Activated CD4-positive, alpha-beta T cell treated with anti-CD3 and anti-CD28 coated beads, Interleukin-2, amount 10 ng/mL, durations not matched to agents 7 days and 5 days (primary cell): ENCODE measurements around the gene OSBP. TPM values are rescaled to one million over a fixed set of nuclear protein-coding genes. Genes with fewer than 3 reads are reported as not detected.
A peak's percentile ranks its signal among the peaks of the same experiment; 100 is the strongest.

ENCODE experiments used
- CTCF ChIA-PET: fragments of 350-600 bp; sonication (Branson Sonifier 250); formaldehyde crosslinking; loops from one replicate; lab custom pipeline; 2021; ENCODE audit warnings: antibody characterized with exemption; lab: Charles Lee
- POLR2A ChIA-PET: fragments of 350-600 bp; sonication (Branson Sonifier 250); formaldehyde crosslinking; loops from one replicate; lab custom pipeline; 2021; ENCODE audit warnings: antibody characterized with exemption; lab: Charles Lee
- DNase-seq: peaks from one replicate; pipeline ENCODE4 v3.0.0-alpha.2; 2020
- H3K27ac Mint-ChIP-seq: one replicate; pipeline ENCODE4 v1.8.0; 2021; ENCODE audit warnings: mild to moderate bottlenecking, moderate library complexity, mixed read lengths
- H3K27me3 Mint-ChIP-seq: one replicate; pipeline ENCODE4 v1.8.0; 2021; ENCODE audit warnings: mixed read lengths
- H3K36me3 Mint-ChIP-seq: one replicate; pipeline ENCODE4 v1.8.0; 2021; ENCODE audit warnings: low read depth, mixed read lengths
- H3K4me1 Mint-ChIP-seq: one replicate; pipeline ENCODE4 v1.8.0; 2021; ENCODE audit warnings: mixed read lengths
- H3K4me3 Mint-ChIP-seq: one replicate; pipeline ENCODE4 v1.8.0; 2021; ENCODE audit warnings: mild to moderate bottlenecking, moderate library complexity, mixed read lengths
- H3K9me3 Mint-ChIP-seq: one replicate; pipeline ENCODE4 v1.8.0; 2021; ENCODE audit warnings: mixed read lengths
- total RNA-seq, 2 experiments: library from RNA; stranded (reverse); gene quantifications; one replicate each; pipeline ENCODE4 v1.2.3, GENCODE V29; 2021

OSBP gene
- total RNA-seq, 2 experiments from 2014 or later: 36.4 to 43.6 TPM

GRCh38 chr11:59559886-59560285 is 55.7 kb downstream of the OSBP start:
- Mint-ChIP-seq H3K9me3 (no peaks in the 10 kb centered on the region), H3K4me3 (peak overlapping the region; percentile 82), H3K27ac (peak overlapping the region; percentile 88), H3K36me3 (no peaks in the 10 kb centered on the region), H3K27me3 (peaks cover 19% of the 10 kb centered on the region), H3K4me1 (peaks cover 56% of the 10 kb centered on the region)
- ChIA-PET CTCF (interaction anchor here (1.2 to 3.0 kb wide), 3 partner anchors 11 to 109 kb away, joined by 3 to 15 read pairs (median 6); partner anchors contain the start of gene PATL1), POLR2A (no interaction called here)
- DNase-seq: no peak

DNA sequence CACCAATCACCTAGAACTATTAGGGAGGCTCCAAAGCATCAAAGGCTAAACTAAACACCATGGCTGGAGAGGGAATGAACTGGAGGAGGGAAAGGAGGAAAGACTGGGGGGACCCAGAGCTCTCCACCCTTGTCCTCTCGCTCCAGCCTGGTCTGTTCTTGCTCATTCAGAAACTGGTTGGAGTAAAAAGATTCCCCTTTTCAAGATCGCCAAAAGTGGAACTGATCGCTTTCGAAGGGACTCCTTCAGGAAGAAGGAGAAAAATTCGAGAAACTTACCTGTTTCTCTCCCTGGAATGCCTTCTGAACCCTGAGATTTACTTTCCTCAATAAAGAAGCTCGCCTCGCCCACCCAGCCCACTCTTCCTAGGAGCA is 57.3 kb downstream of the OSBP start:
- ChIA-PET POLR2A (no interaction called here), CTCF (interaction anchor here (1.4 to 3.0 kb wide), 2 partner anchors 9 to 14 kb away, joined by 5 to 15 read pairs; no protein-coding TSS in a partner anchor)
- no peaks in the 10 kb centered on the region for H3K36me3 Mint-ChIP-seq
- no peaks in the 10 kb centered on the region for H3K9me3 Mint-ChIP-seq
- H3K4me3 Mint-ChIP-seq: peak overlapping the region; percentile 67
- peaks cover 59% of the 10 kb centered on the region for H3K4me1 Mint-ChIP-seq
- H3K27me3 Mint-ChIP-seq: peaks cover 22% of the 10 kb centered on the region
- DNase-seq: no peak
- H3K27ac Mint-ChIP-seq: no peak overlapping the region

DNA sequence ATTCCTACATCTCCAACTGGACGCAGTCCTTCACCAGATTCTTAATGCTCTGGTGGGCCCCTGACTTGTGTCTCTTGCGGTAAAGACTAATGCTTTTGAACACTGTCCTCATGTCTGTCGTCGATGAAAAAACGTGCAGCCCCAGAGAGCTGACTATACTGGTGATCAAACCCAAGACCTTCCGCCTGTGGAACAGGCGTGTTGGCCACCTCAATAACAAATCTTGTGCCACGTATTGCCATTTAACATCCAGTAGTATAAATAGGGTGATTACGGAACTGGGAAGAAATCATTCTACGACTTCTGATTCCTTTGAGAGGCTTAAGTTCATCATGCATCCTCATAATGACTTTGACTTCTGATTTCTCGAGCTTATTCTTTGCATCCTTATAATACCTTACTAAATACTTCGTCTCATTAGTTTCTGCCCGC is 58.6 kb downstream of the OSBP start:
- Mint-ChIP-seq H3K4me3 (peak overlapping the region; percentile 67), H3K27ac (peak overlapping the region; percentile 70), H3K9me3 (no peaks in the 10 kb centered on the region), H3K4me1 (peaks cover 62% of the 10 kb centered on the region), H3K27me3 (peaks cover 22% of the 10 kb centered on the region), H3K36me3 (no peaks in the 10 kb centered on the region)
- no peak for DNase-seq
- POLR2A ChIA-PET: interaction anchor here (0.8 kb wide), 1 partner anchor 9 kb away, joined by 4 read pairs; no protein-coding TSS in a partner anchor
- CTCF ChIA-PET: interaction anchor here (1.0 to 2.7 kb wide), 2 partner anchors 9 to 112 kb away, joined by 4 to 9 read pairs; partner anchors contain the start of gene PATL1

DNA sequence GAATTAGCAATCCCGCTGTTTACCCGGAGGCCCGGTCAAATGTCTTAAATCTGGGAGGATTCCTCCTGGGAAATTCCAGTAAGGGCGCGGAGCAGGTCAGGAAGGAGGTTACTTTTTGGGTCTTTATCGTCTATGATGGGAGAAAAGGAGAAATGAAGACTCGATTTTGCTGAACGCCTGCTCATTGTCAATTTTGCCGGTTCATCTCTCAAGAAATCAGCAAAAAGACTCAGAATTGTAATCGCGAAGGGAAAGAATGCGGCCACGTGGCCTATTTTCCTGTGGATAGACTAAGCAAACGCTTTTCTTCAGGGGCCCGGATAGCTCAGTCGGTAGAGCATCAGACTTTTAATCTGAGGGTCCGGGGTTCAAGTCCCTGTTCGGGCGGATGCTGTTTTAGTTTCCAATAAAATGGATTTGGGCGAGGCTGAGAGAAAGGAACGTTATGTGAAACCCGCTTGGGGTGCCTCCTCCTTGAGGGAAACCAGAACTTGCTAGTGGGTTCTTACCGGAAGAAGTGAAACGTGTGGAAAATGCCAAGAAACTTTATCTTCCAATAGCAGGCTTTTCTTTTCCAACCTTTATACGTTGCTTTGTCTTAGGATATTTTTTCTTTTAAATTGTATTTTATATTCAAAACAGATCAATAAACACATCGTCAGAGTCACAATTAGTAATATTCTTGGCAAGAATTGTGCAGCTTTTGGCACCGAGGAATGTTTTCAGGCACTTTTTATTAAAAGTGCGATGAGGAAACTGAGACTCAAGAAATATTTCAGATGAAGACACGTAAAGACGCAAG is 59.3 kb downstream of the OSBP start:
- ChIA-PET CTCF (interaction anchor here (0.6 to 2.7 kb wide), 2 partner anchors 10 to 19 kb away, joined by 3 to 9 read pairs; no protein-coding TSS in a partner anchor), POLR2A (no interaction called here)
- DNase-seq: peak; percentile 53
- Mint-ChIP-seq H3K27ac (peak overlapping the region; percentile 77), H3K4me3 (peak overlapping the region; percentile 67), H3K9me3 (no peaks in the 10 kb centered on the region), H3K27me3 (peaks cover 23% of the 10 kb centered on the region), H3K36me3 (no peaks in the 10 kb centered on the region), H3K4me1 (peaks cover 63% of the 10 kb centered on the region)

DNA sequence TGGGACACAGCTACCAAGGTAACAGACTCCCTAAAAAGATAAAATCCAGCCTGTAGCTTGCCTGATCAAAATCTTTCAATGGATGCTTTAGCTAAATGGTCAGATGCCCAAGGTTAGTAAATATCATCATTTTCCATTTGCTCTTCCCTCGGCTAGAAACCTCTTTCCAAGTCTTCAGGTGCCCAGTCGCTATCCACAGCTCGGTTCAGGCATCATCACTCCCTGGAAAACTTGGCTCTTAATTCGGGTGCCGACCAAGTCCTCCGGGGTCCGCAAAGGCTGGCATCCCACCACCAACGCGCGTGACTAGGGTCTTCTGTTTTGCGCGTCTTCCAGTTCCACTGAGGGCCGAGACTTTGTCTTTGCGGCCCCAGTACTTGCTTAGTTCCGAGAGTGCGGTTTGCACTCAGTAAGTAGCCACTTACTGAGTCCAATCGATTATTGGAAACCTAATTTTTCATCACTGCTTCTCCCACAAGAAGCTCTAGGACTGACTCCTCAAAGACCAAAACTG is 59.9 kb downstream of the OSBP start:
- H3K27ac Mint-ChIP-seq: peak overlapping the region; percentile 77
- H3K27me3 Mint-ChIP-seq: peaks cover 23% of the 10 kb centered on the region
- no peak for DNase-seq
- ChIA-PET POLR2A (no interaction called here), CTCF (interaction anchor here (0.6 to 2.7 kb wide), 3 partner anchors 10 to 331 kb away, joined by 3 to 9 read pairs (median 4); no protein-coding TSS in a partner anchor)
- H3K4me3 Mint-ChIP-seq: peak overlapping the region; percentile 67
- no peaks in the 10 kb centered on the region for H3K36me3 Mint-ChIP-seq
- H3K9me3 Mint-ChIP-seq: no peaks in the 10 kb centered on the region
- peaks cover 64% of the 10 kb centered on the region for H3K4me1 Mint-ChIP-seq

GRCh38 chr11:59553323-59553722 is 62.3 kb downstream of the OSBP start:
- Mint-ChIP-seq H3K4me3 (no peak overlapping the region), H3K4me1 (peaks cover 62% of the 10 kb centered on the region), H3K36me3 (no peaks in the 10 kb centered on the region), H3K27ac (no peak overlapping the region), H3K9me3 (no peaks in the 10 kb centered on the region), H3K27me3 (peaks cover 22% of the 10 kb centered on the region)
- ChIA-PET POLR2A (no interaction called here), CTCF (no interaction called here)
- DNase-seq: no peak

DNA sequence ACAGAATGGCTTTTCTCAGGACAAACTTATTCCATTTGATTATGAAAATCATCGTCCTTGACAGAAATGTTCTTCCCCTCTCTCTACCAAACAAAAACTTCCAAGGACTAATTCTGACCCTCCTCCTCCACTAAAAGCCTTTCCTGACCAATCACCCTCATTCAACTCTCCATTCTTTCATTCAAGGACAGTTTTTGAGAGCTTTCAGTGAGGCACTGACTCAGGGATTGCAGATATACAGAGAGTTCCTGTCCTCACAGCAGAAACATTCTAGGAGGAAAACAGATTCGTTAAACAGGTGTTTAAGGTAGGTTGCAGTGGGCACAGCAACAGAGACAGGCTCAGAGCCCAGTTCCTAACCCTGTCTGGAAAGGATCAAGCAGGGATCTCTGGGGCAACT is 62.7 kb downstream of the OSBP start:
- Mint-ChIP-seq H3K4me1 (peaks cover 58% of the 10 kb centered on the region), H3K4me3 (no peak overlapping the region), H3K27ac (no peak overlapping the region), H3K9me3 (no peaks in the 10 kb centered on the region), H3K27me3 (peaks cover 22% of the 10 kb centered on the region), H3K36me3 (no peaks in the 10 kb centered on the region)
- DNase-seq: no peak
- ChIA-PET CTCF (no interaction called here), POLR2A (no interaction called here)

GRCh38 chr11:59551659-59552521 is 63.7 kb downstream of the OSBP start:
- ChIA-PET POLR2A (no interaction called here), CTCF (interaction anchor here (0.9 kb wide), 1 partner anchor 9 kb away, joined by 3 read pairs; no protein-coding TSS in a partner anchor)
- H3K27ac Mint-ChIP-seq: peak overlapping the region; percentile 1
- no peaks in the 10 kb centered on the region for H3K9me3 Mint-ChIP-seq
- peaks cover 51% of the 10 kb centered on the region for H3K4me1 Mint-ChIP-seq
- H3K27me3 Mint-ChIP-seq: peaks cover 18% of the 10 kb centered on the region
- no peak for DNase-seq
- no peaks in the 10 kb centered on the region for H3K36me3 Mint-ChIP-seq
- H3K4me3 Mint-ChIP-seq: peak overlapping the region; percentile 83

DNA sequence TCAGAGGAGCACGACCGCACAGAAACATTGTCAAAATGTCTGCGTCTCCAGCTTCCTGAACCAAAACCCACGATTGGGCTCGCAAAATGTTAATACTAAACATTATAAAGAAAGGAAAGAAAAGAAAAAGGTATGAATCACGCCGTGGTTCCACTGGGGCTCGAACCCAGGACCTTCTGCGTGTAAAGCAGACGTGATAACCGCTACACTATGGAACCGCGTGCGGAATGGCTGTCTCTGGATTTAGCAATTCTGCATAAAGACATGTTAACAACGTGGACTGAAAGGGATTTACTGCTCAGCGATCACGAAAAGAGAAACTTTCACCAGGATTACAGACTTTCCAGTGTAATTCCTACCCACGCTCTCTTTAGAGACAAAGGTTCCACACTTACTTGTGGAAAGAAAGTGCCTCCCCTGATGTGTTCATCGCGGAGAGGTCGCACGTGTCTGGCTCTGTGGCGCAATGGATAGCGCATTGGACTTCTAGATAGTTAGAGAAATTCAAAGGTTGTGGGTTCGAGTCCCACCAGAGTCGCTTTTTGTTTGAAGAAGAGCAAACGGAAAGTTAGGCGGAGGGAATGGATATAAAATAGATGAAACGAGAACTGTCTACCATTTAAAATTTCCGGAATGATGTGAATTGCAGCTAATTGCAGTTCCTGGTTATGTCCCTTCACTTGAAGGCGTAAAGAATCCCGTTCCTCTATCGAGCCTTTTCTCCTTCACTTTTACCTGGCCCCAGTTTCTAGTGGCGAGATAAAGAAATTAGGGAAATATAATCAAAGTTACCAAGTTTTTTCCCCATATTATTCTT is 64.5 kb downstream of the OSBP start:
- peak overlapping the region; percentile 83 for H3K4me3 Mint-ChIP-seq
- H3K27me3 Mint-ChIP-seq: peaks cover 12% of the 10 kb centered on the region
- peaks cover 43% of the 10 kb centered on the region for H3K4me1 Mint-ChIP-seq
- DNase-seq: peak; percentile 80
- no peaks in the 10 kb centered on the region for H3K36me3 Mint-ChIP-seq
- CTCF ChIA-PET: interaction anchor here (0.9 to 2.8 kb wide), 3 partner anchors 10 to 118 kb away, joined by 3 to 16 read pairs (median 3); partner anchors contain the start of gene PATL1
- POLR2A ChIA-PET: no interaction called here
- H3K27ac Mint-ChIP-seq: peak overlapping the region; percentile 93
- no peaks in the 10 kb centered on the region for H3K9me3 Mint-ChIP-seq

- H3K36me3 Mint-ChIP-seq: no peaks in the 10 kb centered on the region
- CTCF ChIA-PET: interaction anchor here (0.6 to 2.8 kb wide), 4 partner anchors 9 to 119 kb away, joined by 3 to 16 read pairs (median 10); partner anchors contain the start of gene PATL1
- peak overlapping the region; percentile 93 for H3K27ac Mint-ChIP-seq
- no peaks in the 10 kb centered on the region for H3K9me3 Mint-ChIP-seq
- POLR2A ChIA-PET: no interaction called here
- peak; percentile 86 for DNase-seq
- H3K4me3 Mint-ChIP-seq: peak overlapping the region; percentile 83
- H3K4me1 Mint-ChIP-seq: peaks cover 37% of the 10 kb centered on the region
- peaks cover 6% of the 10 kb centered on the region for H3K27me3 Mint-ChIP-seq
Measured at GRCh38 chr11:59550368-59550841, 65.2 kb downstream of the OSBP start.

- H3K4me1 Mint-ChIP-seq: peaks cover 34% of the 10 kb centered on the region
- CTCF ChIA-PET: interaction anchor here (1.9 to 2.8 kb wide), 2 partner anchors 11 kb away, joined by 15 to 16 read pairs; no protein-coding TSS in a partner anchor
- H3K27me3 Mint-ChIP-seq: peaks cover 5% of the 10 kb centered on the region
- no peak overlapping the region for H3K27ac Mint-ChIP-seq
- POLR2A ChIA-PET: no interaction called here
- H3K36me3 Mint-ChIP-seq: no peaks in the 10 kb centered on the region
- H3K4me3 Mint-ChIP-seq: no peak overlapping the region
- no peak for DNase-seq
- H3K9me3 Mint-ChIP-seq: no peaks in the 10 kb centered on the region
Measured at GRCh38 chr11:59548309-59548656, 67.3 kb downstream of the OSBP start.
